Tibial nerve (tissue), 4 donors: ENCODE results near the gene CBX6.

Source experiments
- EP300 ChIP-seq, 2 donors: sonication (generic); formaldehyde crosslinking; IDR thresholded peaks; one replicate each; pipeline ENCODE4 v1.6.1; 2017; ENCODE audit warnings: antibody characterized with exemption in 2 of 2, mild to moderate bottlenecking in 1 of 2
- POLR2A ChIP-seq, 2 donors: fragments of 450-650 bp; IDR thresholded peaks; one replicate each; pipeline ENCODE4 v1.6.1; 2017; ENCODE audit warnings: antibody characterized with exemption in 2 of 2, mild to moderate bottlenecking in 2 of 2, moderate library complexity in 2 of 2
- TF ChIP-seq, protein P1 (sequence below), 5 experiments: fragments of 200-600 bp in 3 of 5; fragments of 450-650 bp in 2 of 5; sonication (generic) in 3 of 5; IDR thresholded peaks; one replicate each; pipeline ENCODE4 v1.5.1; 2016 to 2019; ENCODE audit warnings: antibody characterized with exemption in 5 of 5, mild to moderate bottlenecking in 3 of 5, moderate library complexity in 2 of 5

DNA sequence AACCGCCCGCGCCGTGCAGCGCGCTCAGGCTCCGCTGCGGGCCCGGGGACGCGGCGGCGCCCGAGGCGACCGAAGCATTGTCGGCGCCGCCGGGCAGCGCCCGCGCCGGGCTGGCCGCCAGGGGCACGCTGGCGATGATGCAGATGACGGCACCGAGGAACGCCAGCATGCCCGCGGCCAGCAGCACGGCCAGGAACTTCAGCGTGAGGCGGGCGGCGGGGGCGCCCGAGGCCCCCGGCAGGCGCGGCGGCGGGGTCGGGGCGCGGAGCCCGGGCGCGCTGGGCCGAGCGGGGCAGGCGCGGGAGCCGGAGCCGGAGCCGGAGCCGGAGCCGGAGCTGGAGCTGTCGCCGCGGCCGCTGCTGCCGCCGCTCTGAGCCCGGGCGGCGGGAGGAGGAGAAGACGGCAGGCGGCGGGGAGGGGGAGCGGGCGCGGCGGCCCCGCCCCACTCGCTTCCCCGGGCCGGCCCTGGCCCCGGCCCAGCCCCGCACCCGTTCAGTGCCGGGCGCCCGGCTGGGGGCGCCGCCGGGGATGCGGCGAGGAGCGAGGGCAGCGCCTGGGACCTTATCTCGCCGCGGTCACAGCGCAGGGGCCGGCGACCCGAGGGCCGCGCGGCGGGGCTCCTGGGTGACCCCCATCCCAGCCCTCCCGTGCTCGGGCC, 28.2 kb downstream of the CBX6 start, which contains the start of gene NPTXR:
- TF ChIP-seq, protein P1, sequence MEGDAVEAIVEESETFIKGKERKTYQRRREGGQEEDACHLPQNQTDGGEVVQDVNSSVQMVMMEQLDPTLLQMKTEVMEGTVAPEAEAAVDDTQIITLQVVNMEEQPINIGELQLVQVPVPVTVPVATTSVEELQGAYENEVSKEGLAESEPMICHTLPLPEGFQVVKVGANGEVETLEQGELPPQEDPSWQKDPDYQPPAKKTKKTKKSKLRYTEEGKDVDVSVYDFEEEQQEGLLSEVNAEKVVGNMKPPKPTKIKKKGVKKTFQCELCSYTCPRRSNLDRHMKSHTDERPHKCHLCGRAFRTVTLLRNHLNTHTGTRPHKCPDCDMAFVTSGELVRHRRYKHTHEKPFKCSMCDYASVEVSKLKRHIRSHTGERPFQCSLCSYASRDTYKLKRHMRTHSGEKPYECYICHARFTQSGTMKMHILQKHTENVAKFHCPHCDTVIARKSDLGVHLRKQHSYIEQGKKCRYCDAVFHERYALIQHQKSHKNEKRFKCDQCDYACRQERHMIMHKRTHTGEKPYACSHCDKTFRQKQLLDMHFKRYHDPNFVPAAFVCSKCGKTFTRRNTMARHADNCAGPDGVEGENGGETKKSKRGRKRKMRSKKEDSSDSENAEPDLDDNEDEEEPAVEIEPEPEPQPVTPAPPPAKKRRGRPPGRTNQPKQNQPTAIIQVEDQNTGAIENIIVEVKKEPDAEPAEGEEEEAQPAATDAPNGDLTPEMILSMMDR (IDR thresholded peaks at IDR 0.05) = no peak
- peak in 1 of 2 donors; percentile 27 for TF ChIP-seq EP300 (IDR thresholded peaks at IDR 0.05)
- peak in 1 of 2 donors; percentile 41 for TF ChIP-seq POLR2A (IDR thresholded peaks at IDR 0.05)
